Skeletal muscle satellite cell (primary cell): ENCODE data around the gene INAFM1.
A peak's percentile ranks its signal among the peaks of the same experiment; 100 is the strongest.

Experiments used
- H3K27me3 ChIP-seq: 2 replicates; pipeline ENCODE4 v1.7.0; 2013; ENCODE audit warnings: low read length; ENCODE audit not compliant: control insufficient read depth, insufficient read depth
- H3K36me3 ChIP-seq: 2 replicates; pipeline ENCODE4 v1.7.0; 2013; ENCODE audit warnings: mild to moderate bottlenecking, control low read depth, low read length; ENCODE audit not compliant: insufficient read depth
- H3K4me1 ChIP-seq: 2 replicates; pipeline ENCODE4 v1.7.0; 2013; ENCODE audit warnings: low read length; ENCODE audit not compliant: control insufficient read depth, insufficient read depth
- H3K4me2 ChIP-seq: 2 replicates; pipeline ENCODE4 v1.7.0; 2013; ENCODE audit warnings: mild to moderate bottlenecking, low read length
- H3K4me3 ChIP-seq: 2 replicates; pipeline ENCODE4 v1.7.0; 2013; ENCODE audit warnings: low read length
- H3K9ac ChIP-seq: 2 replicates; pipeline ENCODE4 v1.7.0; 2013; ENCODE audit warnings: mild to moderate bottlenecking, low read depth, low read length, moderate library complexity
- H3K9me3 ChIP-seq: replicated peaks from 2 replicates; pipeline ENCODE4 v1.7.0; 2013; ENCODE audit warnings: mild to moderate bottlenecking, control low read depth, low read length

Gene INAFM1

GRCh38 chr19:47306303-47306702 lies 31.6 kb downstream of the INAFM1 start:
- H3K9me3 ChIP-seq: no peaks in the 10 kb centered on the region
- H3K4me3 ChIP-seq: no peak overlapping the region
- H3K36me3 ChIP-seq: no peaks in the 10 kb centered on the region
- H3K4me2 ChIP-seq: no peak overlapping the region
- peaks cover 16% of the 10 kb centered on the region for H3K4me1 ChIP-seq
- H3K27me3 ChIP-seq: no peaks in the 10 kb centered on the region
- H3K9ac ChIP-seq: no peak overlapping the region

- Histone ChIP-seq H3K9ac (no peak overlapping the region), H3K4me3 (no peak overlapping the region)
Measured at GRCh38 chr19:47309038-47309437, 34.4 kb downstream of the INAFM1 start.

GRCh38 chr19:47309608-47310007 lies 34.9 kb downstream of the INAFM1 start, which contains the start of gene C5AR1:
Gene C5AR1, plus strand, starts transcription at chr19:47309861. Its CDS starts 35 bp downstream, at chr19:47309896.
- Histone ChIP-seq H3K9ac (no peak within 1 kb of the TSS), H3K4me1 (peaks cover 16% of the 10 kb centered on the region), H3K36me3 (no peaks in the 10 kb centered on the region), H3K4me2 (no peak within 1 kb of the TSS), H3K4me3 (no peak within 1 kb of the TSS), H3K9me3 (no peaks in the 10 kb centered on the region), H3K27me3 (no peaks in the 10 kb centered on the region)

More at GRCh38 chr19:47309038-47309437, 34.4 kb downstream of the INAFM1 start:
- Histone ChIP-seq H3K9me3 (no peaks in the 10 kb centered on the region), H3K36me3 (no peaks in the 10 kb centered on the region), H3K27me3 (no peaks in the 10 kb centered on the region), H3K4me2 (no peak overlapping the region), H3K4me1 (peaks cover 16% of the 10 kb centered on the region)

- Histone ChIP-seq H3K9me3 (no peaks in the 10 kb centered on the region), H3K4me2 (no peak overlapping the region), H3K4me1 (peaks cover 16% of the 10 kb centered on the region), H3K27me3 (no peaks in the 10 kb centered on the region), H3K9ac (no peak overlapping the region), H3K36me3 (no peaks in the 10 kb centered on the region), H3K4me3 (no peak overlapping the region)
Measured at GRCh38 chr19:47310323-47310722, 35.6 kb downstream of the INAFM1 start.

GRCh38 chr19:47310819-47311218 lies 36.1 kb downstream of the INAFM1 start:
- no peaks in the 10 kb centered on the region for H3K36me3 ChIP-seq
- no peaks in the 10 kb centered on the region for H3K9me3 ChIP-seq
- no peak overlapping the region for H3K4me2 ChIP-seq
- H3K9ac ChIP-seq: no peak overlapping the region
- no peak overlapping the region for H3K4me3 ChIP-seq
- peaks cover 17% of the 10 kb centered on the region for H3K4me1 ChIP-seq
- H3K27me3 ChIP-seq: no peaks in the 10 kb centered on the region

- Histone ChIP-seq H3K27me3 (no peaks in the 10 kb centered on the region), H3K36me3 (no peaks in the 10 kb centered on the region), H3K4me2 (no peak overlapping the region), H3K4me3 (no peak overlapping the region), H3K9me3 (no peaks in the 10 kb centered on the region), H3K4me1 (peaks cover 17% of the 10 kb centered on the region), H3K9ac (no peak overlapping the region)
Measured at GRCh38 chr19:47312366-47313006, 37.8 kb downstream of the INAFM1 start.

GRCh38 chr19:47313754-47314295 lies 39.1 kb downstream of the INAFM1 start:
- no peaks in the 10 kb centered on the region for H3K9me3 ChIP-seq
- H3K4me2 ChIP-seq: no peak overlapping the region
- no peaks in the 10 kb centered on the region for H3K36me3 ChIP-seq
- H3K4me1 ChIP-seq: peaks cover 16% of the 10 kb centered on the region
- no peak overlapping the region for H3K9ac ChIP-seq
- no peaks in the 10 kb centered on the region for H3K27me3 ChIP-seq
- H3K4me3 ChIP-seq: no peak overlapping the region

GRCh38 chr19:47315125-47315821 lies 40.6 kb downstream of the INAFM1 start:
- H3K9me3 ChIP-seq: no peaks in the 10 kb centered on the region
- H3K4me1 ChIP-seq: peaks cover 7% of the 10 kb centered on the region
- no peaks in the 10 kb centered on the region for H3K27me3 ChIP-seq
- peak overlapping the region; percentile 29 for H3K4me2 ChIP-seq
- no peak overlapping the region for H3K4me3 ChIP-seq
- no peaks in the 10 kb centered on the region for H3K36me3 ChIP-seq
- no peak overlapping the region for H3K9ac ChIP-seq

- no peak overlapping the region for H3K4me2 ChIP-seq
- H3K9ac ChIP-seq: no peak overlapping the region
- H3K27me3 ChIP-seq: no peaks in the 10 kb centered on the region
- H3K9me3 ChIP-seq: no peaks in the 10 kb centered on the region
- no peaks in the 10 kb centered on the region for H3K36me3 ChIP-seq
- no peak overlapping the region for H3K4me3 ChIP-seq
- peaks cover 7% of the 10 kb centered on the region for H3K4me1 ChIP-seq
Measured at GRCh38 chr19:47316513-47316912, 41.8 kb downstream of the INAFM1 start.

- Histone ChIP-seq H3K4me3 (no peak overlapping the region), H3K27me3 (peaks cover 6% of the 10 kb centered on the region), H3K9me3 (no peaks in the 10 kb centered on the region), H3K4me2 (no peak overlapping the region), H3K36me3 (no peaks in the 10 kb centered on the region), H3K9ac (no peak overlapping the region), H3K4me1 (peaks cover 7% of the 10 kb centered on the region)
Measured at GRCh38 chr19:47319923-47320871, 45.5 kb downstream of the INAFM1 start.

GRCh38 chr19:47321630-47322029 lies 46.9 kb downstream of the INAFM1 start:
- H3K27me3 ChIP-seq: peaks cover 9% of the 10 kb centered on the region
- no peak overlapping the region for H3K9ac ChIP-seq
- H3K4me1 ChIP-seq: no peaks in the 10 kb centered on the region
- no peak overlapping the region for H3K4me2 ChIP-seq
- H3K36me3 ChIP-seq: no peaks in the 10 kb centered on the region
- no peaks in the 10 kb centered on the region for H3K9me3 ChIP-seq
- no peak overlapping the region for H3K4me3 ChIP-seq
